Stimulated activated CD4-positive, alpha-beta T cell treated with anti-CD3 and anti-CD28 coated beads, Interleukin-2, amount 100 ng/mL, for 48 hours (primary cell): ENCODE data around the gene NRP1.
"Not testable (repeated sequence)": the region's sequence is repeated elsewhere in the genome, so short reads cannot be mapped to it uniquely, and the experiment has no call there.

Source experiments
- DNase-seq, 2 donors: peaks; one replicate each; pipeline ENCODE4 v3.0.0-alpha.2; 2020

The NRP1 gene

DNA sequence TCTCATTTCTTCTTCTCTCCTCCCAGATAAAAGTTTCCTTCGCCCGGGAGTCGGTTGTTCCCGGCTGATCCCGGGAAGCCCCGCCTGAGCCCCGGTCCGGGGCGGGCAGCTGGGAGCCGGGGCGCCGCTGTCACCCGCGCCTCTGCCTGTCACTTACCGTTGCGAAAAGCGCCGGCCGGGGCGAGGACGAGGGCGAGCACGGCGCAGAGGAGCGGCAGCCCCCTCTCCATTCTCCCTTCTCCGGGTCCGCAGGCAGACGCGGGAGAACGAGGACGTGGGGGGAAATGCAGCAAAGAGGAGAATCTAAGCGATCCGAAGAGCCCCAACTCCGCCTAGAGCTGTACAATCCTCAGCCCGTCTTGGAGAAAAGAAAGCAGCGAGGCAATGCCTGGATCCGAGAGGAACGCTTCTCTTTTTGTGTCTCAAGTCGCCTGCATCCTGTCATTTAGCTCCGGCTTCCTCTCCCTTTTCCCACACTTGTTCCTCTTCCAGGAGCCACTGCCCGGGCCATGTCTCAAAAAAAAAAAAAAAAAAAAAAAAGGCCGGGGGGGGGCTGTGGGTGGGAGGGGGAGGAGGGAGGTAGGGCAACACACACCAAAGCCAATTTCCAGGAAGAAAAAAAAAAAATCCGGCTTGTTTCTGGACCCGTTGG lies at the start of gene NRP1:
Gene NRP1, minus strand, starts transcription at position 515 of the 652 bp plus-strand sequence. Its CDS starts 285 bp downstream, at position 230.
- no peak for DNase-seq

DNA sequence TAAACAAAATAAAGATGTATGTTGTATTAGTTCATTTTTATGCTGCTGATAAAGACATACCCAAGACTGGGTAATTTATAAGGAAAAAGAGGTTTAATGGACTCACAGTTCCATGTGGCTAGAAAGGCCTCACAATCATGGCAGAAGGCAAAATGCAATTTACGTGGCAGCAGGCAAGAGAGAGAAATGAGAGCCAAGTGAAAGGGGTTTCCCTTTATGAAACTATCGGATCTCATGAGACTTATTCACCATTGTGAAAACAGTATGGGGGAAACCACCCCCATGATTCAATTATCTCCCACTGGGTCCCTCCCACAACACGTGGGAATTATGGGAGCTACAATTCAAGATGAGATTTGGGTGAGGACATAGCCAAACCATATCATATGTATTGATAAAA lies 49.7 kb upstream of the NRP1 start:
- not testable (repeated sequence) for DNase-seq

DNA sequence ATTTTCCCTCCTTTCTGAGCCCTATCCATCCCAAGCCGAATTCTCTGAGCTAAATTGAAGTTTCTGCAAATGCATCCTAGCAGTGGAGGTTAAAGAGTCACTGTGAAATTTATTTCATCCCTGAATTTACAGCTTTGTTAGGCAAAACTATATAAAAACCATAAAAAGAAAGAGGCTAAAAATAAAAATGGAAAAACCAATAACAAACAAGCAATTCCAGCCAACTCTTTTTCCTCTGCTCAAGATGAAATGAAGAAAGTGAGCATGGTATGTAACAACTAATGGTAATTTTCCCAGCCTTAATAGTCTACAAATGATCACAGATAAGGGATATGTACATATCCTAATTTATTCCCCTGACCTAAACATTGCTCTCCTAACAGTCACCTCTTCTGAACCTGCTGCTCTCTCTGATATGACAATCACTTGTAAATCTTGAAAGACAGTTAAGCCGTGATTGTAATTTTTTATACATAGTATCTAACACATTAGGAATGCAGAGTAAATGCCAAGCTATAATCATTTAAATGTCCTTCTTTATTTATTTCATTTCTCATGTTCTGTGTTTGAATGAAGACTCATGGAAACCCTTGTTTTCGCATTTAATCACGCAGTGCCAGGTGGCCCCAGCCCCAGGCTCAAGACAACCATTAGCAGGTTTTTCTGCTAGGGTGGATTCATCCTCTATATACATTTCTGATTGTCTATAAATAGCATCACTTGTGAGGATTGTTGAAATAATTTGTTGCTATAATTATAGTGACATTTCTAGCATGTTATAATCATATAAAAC lies 48.6 kb upstream of the NRP1 start:
- no peak for DNase-seq

DNA sequence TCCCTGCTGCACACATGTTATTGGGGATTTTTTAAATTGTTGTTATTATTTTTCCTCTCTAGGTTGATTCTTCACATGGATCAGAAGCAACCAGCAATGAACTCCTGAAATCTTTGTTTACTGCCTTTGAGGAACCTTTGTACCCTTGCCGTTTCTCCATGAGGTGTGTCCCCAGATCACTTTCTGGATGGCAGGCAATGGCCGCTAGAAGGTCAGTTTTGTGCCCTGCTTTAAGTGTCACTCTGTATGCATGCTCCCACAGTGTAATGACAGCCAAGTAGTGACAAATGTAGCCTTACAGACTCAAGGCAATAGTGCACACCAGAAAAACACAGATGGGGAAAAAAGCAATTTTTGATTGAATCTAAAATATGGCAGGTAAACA lies 47.7 kb upstream of the NRP1 start:
- no peak for DNase-seq

- no peak for DNase-seq
Observed at GRCh38 chr10:33381451-33382215, 47.2 kb upstream of the NRP1 start.

DNA sequence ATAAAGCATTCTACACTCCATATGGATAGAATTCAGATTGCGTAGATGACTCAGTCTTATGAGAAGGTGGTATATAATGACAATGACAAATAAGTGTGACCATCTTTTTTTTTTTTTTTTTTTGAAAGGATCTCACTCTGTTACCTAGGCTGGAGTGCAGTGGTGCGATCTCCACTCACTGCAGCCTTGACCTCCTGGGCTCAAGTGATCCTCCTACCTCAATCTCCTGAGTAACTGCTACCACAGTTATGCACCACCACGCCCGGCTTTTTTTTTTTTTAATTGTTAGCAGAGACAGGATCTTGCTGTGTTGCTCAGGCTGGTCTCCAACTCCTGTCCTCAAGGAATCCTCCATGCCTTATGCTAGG lies 43.2 kb upstream of the NRP1 start:
- DNase-seq, result no peak

DNA sequence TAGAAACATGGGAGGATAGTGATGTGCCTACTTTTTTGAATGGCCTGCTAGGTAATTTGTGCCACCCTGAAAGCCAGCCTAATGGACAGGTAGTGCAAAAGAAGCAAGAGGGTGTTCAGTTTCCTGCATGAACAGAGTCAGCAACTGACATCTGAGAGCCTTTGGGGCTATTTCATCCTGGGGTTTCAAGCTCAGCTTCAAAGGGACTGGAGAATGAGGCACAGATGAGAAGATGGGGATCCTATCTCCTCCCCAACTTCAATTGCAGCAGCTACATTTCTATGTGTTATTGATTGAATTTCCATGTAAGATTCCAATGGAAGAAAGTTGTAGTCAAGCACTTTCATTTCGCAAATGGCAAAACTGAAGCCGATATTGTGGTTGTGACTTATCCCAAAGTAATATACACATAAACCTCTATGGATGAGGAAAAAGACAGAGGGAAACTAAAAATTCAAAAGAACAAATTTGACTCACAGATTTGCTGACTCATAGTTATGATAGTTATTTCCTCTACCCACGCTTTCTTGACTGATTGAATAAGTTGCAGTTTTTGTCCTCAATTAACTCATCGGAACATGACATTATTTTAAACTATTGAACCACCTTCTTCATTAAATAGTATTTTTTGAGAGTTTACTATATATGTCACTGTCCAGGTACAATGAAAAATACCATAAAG lies 42.6 kb upstream of the NRP1 start:
- DNase-seq, result no peak

DNA sequence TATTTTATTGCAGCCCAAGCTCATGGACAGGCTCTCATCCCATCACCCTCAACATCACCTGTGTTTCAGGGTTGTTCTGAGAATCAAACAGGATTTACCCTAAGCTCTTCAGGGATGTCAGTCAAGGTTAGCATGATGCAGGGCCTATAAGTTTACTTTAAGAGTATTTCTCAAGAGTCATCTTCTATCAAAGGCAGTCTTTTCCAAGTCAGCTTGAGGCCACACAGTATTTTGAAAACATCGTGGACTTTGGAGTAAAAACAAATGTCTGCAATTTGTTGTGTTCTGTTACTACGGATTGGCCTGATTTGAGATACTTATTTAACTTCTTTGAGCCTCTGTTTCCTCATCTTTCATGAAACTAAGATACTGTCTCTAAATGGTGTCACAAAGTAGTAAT lies 42.0 kb upstream of the NRP1 start:
- no peak for DNase-seq

DNA sequence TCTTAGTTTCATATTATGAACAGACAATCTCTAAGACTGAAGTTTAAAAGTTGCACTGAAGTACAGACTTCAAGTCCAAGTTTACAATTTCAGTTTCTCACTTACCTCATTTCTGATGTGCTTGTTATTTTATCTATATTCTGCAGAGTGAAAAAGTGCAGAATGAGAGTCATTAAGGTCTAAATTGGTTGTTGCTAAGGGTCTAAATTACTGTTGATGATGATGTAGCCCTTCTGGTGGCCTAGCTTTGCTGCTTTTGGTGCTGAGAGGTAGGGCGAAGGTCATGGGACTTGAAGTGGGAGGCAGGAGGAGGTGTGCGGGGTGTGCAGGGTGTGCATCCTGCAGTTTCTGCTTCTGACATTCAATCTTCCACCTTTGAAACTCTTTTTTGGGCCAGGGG lies 38.8 kb upstream of the NRP1 start:
- DNase-seq, result no peak

DNA sequence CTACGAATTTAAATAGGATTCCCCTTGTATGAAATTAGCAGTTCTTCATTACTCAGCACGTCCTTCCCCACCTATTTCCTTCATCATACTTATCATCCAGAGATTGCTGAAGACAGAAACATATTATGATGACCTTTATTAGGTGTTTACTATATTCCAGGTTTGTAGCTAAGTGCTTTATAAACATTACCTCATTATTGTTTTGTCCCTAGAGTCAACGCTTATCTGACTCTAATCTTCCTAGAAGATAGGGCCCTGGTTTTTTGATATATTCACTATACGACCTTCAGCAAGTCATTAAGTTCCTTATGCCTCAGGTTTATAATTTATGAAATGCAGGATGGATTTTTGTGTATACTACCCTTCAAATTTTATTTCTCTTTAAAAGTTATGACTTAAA lies 36.8 kb upstream of the NRP1 start:
- no peak for DNase-seq

GRCh38 chr10:33370434-33370930 lies 36.0 kb upstream of the NRP1 start:
- no peak for DNase-seq

DNA sequence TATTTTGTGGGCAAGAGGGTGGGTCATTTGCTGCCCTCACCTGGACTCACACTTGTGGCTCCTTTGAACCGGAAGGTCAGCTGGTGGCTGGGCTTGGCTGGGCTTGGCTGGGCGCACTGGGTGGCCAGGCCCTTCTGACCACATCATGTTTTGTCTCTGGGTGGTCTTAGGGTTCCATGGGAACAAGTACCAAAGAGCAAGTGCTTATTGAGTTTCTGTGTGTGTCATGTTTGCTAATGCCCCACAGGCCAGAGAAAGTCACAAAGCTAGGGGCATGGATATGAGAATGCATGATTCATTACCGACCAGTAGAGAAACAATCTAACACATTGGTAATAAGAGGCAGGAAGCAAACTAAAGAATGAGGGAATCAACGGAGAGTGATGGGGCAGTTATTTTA lies 33.6 kb upstream of the NRP1 start:
- no peak for DNase-seq

- DNase-seq, result no peak
Observed at GRCh38 chr10:33365871-33366411, 31.5 kb upstream of the NRP1 start.

GRCh38 chr10:33365301-33365700 lies 30.8 kb upstream of the NRP1 start:
- DNase-seq, result no peak

DNA sequence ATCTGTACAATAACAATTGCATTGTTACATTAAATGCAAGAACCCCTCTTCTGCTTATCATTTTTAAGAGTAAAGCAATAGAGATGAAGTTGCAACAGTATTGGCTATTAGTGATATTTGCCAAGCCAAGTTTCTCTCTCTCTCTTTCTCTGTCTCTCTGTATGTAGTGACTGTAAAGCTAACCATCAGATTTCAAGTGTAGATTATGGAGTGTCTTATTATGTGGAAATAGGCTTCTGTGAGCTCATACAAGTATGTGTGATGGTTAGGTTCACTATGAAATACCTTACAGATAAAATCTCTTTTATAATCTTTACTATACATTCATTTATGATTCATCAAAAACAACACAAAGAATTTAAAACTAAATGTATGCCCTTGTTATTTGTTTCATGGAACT lies 28.6 kb upstream of the NRP1 start:
- DNase-seq, result no peak

GRCh38 chr10:33358016-33358415 lies 23.5 kb upstream of the NRP1 start:
- DNase-seq, result no peak

DNA sequence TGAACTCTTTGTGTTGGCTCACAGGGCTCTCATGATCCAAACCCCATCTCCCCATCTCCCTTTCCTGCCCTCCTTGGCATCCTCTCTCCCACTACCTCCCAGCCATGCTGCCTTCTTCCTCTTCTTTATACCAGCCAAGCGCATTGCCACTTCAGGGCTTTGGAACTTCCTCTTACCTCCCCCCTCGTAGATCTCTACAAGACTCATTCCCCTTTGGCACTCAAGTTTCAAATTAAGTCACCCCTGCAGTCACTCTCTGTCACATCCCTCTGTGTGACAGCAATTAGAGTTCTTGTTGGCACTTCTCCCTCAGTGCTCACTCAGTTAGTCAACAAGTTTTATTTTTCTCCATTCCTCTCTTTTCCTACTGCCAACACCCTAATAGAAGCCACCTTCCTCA lies 20.8 kb upstream of the NRP1 start:
- DNase-seq, result no peak

DNA sequence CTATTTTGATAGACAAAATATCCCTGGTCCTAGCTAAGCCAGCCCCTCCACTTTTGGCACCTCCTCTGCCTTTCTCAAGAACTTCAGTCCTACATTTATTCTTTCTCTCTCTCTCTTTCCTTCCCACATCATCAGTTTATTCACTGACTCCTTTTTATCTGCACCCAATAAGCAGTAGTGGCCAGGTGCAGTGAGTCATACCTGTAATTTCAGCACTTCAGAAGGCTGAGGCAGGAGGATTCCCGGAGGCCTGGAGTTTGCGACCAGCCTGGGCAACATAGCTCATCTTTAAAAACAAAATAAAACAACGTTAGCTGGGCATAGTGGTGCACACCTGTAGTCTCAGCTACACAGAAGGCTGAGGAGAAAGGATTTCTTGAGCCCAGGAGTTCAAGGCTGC lies 19.4 kb upstream of the NRP1 start:
- no peak for DNase-seq

- no peak for DNase-seq
Observed at GRCh38 chr10:33353334-33353733, 18.9 kb upstream of the NRP1 start.

DNA sequence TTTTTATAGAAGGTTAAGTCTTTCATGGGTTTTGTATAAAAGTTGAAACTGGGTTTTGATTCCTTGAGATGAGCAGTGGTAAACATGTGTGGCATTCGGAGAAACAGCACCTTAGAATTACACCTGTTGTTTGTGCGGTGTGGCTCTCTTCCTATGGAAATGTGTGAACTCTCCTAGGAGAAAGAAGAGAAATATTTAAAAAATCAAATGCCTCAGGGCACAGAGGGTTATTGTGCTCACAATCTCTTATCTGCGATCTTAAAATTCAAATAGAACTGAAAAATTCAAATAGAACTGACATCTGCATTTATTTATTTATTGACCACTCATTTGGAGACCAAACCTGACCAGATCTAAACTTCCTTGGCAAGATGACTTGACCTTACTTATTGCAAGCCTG lies 18.1 kb upstream of the NRP1 start:
- no peak for DNase-seq

GRCh38 chr10:33352175-33352574 lies 17.7 kb upstream of the NRP1 start:
- DNase-seq, result no peak

GRCh38 chr10:33350041-33350440 lies 15.6 kb upstream of the NRP1 start:
- DNase-seq, result no peak

DNA sequence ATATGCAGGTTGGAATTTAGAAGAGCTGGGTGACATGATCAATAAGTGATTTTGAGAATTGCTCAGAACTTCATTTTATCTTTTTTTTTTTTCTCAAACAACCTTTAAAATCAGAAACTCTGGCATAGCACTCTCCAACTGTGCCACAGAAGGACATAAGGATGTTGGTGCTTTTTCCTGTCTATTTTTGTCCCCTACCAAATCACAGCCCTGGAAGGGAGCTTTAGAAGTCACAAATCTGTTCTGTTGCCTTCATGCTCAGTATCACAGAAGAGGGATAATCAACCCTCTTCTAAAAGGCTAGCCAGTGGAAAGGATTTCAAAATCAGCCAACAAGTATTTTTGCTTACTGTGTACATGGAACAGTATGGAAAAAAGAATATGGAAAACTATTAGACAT lies 14.8 kb upstream of the NRP1 start:
- DNase-seq, result no peak
